BJ (cell line): ENCODE measurements around the gene TPX2. TPM values are rescaled to one million over a fixed set of nuclear protein-coding genes. Genes with fewer than 3 reads are reported as not detected.
"Not testable (repeated sequence)": the region's sequence is repeated elsewhere in the genome, so short reads cannot be mapped to it uniquely, and the experiment has no call there.

ENCODE experiments used
- CTCF ChIA-PET: fragments of 350-600 bp; formaldehyde crosslinking; extraction: SDS; loops from one replicate; lab custom pipeline; 2021; ENCODE audit warnings: antibody characterized with exemption, inconsistent platforms; lab: Yijun Ruan, JAX
- POLR2A ChIA-PET: fragments of 300-600 bp; sonication (Branson Sonifier 250); formaldehyde crosslinking; extraction: SDS; loops from one replicate; lab custom pipeline; 2021; ENCODE audit warnings: antibody characterized with exemption; lab: Charles Lee
- DNase-seq: peaks from one replicate; pipeline ENCODE4 v3.0.0-alpha.2; 2011; ENCODE audit warnings: low read depth
- H3K27me3 ChIP-seq: 2 replicates; pipeline ENCODE4 v1.6.0; 2011; ENCODE audit warnings: low read length; ENCODE audit not compliant: control insufficient read depth, insufficient read depth
- H3K36me3 ChIP-seq: 2 replicates; pipeline ENCODE4 v1.5.1; 2011; ENCODE audit warnings: low read length; ENCODE audit not compliant: control insufficient read depth, insufficient read depth
- H3K4me3 ChIP-seq: 2 replicates; pipeline ENCODE4 v1.5.1; 2011; ENCODE audit warnings: low read depth, mild to moderate bottlenecking, control low read depth, low read length
- polyA plus RNA-seq: library from polyadenylated mRNA; depleted of rRNA; stranded (reverse); fragments of >200 nt; gene quantifications from 2 replicates; pipeline ENCODE4 v1.2.3, GENCODE V29; 2011
- TF ChIP-seq, protein P1 (sequence below): IDR thresholded peaks from 2 replicates; pipeline ENCODE4 v1.5.1; 2011; ENCODE audit warnings: low read depth, mild to moderate bottlenecking, control low read depth, inconsistent platforms, low read length, moderate library complexity; ENCODE audit not compliant: insufficient read depth

TPX2 gene
- polyA plus RNA-seq, 1 experiment, result 29.9 TPM

GRCh38 chr20:31826074-31826473, 87.0 kb downstream of the TPX2 start:
- TF ChIP-seq, protein P1, sequence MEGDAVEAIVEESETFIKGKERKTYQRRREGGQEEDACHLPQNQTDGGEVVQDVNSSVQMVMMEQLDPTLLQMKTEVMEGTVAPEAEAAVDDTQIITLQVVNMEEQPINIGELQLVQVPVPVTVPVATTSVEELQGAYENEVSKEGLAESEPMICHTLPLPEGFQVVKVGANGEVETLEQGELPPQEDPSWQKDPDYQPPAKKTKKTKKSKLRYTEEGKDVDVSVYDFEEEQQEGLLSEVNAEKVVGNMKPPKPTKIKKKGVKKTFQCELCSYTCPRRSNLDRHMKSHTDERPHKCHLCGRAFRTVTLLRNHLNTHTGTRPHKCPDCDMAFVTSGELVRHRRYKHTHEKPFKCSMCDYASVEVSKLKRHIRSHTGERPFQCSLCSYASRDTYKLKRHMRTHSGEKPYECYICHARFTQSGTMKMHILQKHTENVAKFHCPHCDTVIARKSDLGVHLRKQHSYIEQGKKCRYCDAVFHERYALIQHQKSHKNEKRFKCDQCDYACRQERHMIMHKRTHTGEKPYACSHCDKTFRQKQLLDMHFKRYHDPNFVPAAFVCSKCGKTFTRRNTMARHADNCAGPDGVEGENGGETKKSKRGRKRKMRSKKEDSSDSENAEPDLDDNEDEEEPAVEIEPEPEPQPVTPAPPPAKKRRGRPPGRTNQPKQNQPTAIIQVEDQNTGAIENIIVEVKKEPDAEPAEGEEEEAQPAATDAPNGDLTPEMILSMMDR, result no peak
- no peaks in the 10 kb centered on the region for H3K27me3 ChIP-seq
- CTCF ChIA-PET, result interaction anchor here (0.9 to 8.2 kb wide), 6 partner anchors 9 to 205 kb away, joined by 3 to 180 read pairs (median 44); partner anchors contain the start of gene FOXS1
- DNase-seq, result no peak
- no peak overlapping the region for H3K4me3 ChIP-seq
- POLR2A ChIA-PET, result no interaction called here
- H3K36me3 ChIP-seq, result no peaks in the 10 kb centered on the region

DNA sequence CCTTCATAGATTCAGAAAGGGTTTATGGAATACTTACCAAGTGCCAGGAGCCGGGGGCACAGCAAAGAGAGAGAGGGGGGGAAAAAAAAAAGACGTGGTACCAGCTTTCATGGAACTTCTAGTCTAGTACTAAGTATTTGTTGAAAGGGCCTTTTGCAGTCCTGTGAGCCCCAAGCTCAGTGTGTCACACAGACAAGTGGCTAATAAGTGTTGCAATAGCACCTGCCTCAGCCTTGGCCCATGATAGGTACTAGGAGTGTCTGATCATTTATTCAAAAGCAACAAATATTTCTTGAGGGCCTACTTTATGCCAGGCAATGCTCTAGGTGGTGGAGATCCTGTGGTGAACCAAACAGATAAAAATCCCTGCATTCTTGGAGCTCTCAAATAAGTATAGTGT, 88.0 kb downstream of the TPX2 start:
- POLR2A ChIA-PET, result no interaction called here
- no peaks in the 10 kb centered on the region for H3K27me3 ChIP-seq
- H3K4me3 ChIP-seq, result no peak overlapping the region
- H3K36me3 ChIP-seq, result no peaks in the 10 kb centered on the region
- CTCF ChIA-PET, result interaction anchor here (0.8 to 8.2 kb wide), 6 partner anchors 10 to 204 kb away, joined by 3 to 105 read pairs (median 4); no protein-coding TSS in a partner anchor
- TF ChIP-seq, protein P1, result no peak
- DNase-seq, result no peak

- ChIA-PET POLR2A (interaction anchor here (0.6 kb wide), 1 partner anchor 109 kb away, joined by 3 read pairs; no protein-coding TSS in a partner anchor), CTCF (interaction anchor here (0.5 to 1.2 kb wide), 3 partner anchors 24 to 274 kb away, joined by 3 to 6 read pairs (median 3); no protein-coding TSS in a partner anchor)
- not testable (repeated sequence) for H3K4me3 ChIP-seq, H3K27me3 ChIP-seq, H3K36me3 ChIP-seq, DNase-seq
Observed at GRCh38 chr20:31828016-31828415, 88.9 kb downstream of the TPX2 start.

- H3K27me3 ChIP-seq, result no peaks in the 10 kb centered on the region
- CTCF ChIA-PET, result interaction anchor here (0.5 to 1.5 kb wide), 5 partner anchors 12 to 263 kb away, joined by 3 to 4 read pairs (median 3); partner anchors contain the start of gene FOXS1
- POLR2A ChIA-PET, result no interaction called here
- TF ChIP-seq, protein P1, result no peak
- no peak for DNase-seq
- H3K36me3 ChIP-seq, result no peaks in the 10 kb centered on the region
- no peak overlapping the region for H3K4me3 ChIP-seq
Observed at GRCh38 chr20:31829731-31830130, 90.6 kb downstream of the TPX2 start.

GRCh38 chr20:31830406-31830981, 91.4 kb downstream of the TPX2 start:
- TF ChIP-seq, protein P1, result no peak
- Histone ChIP-seq H3K36me3 (no peaks in the 10 kb centered on the region), H3K4me3 (no peak overlapping the region), H3K27me3 (0 out of 2 replicates have a peak, but pooled peaks cover 2% of the 10 kb centered on the region)
- DNase-seq, result no peak
- POLR2A ChIA-PET, result no interaction called here
- CTCF ChIA-PET, result interaction anchor here (0.7 to 1.5 kb wide), 2 partner anchors 15 to 319 kb away, joined by 3 read pairs; partner anchors contain the start of gene FOXS1
